ENCODE results near the gene GRK1.

Gene GRK1

GRCh38 chr13:113628291-113629270 is 38.4 kb upstream of the GRK1 start:
- H3K4me3 ChIP-seq (ENCODE audit: low read length) = no peak overlapping the region
- no peak for TF ChIP-seq CTCF (IDR thresholded peaks at IDR 0.05; ENCODE audit: insufficient read depth, low read depth, low read length, missing control alignments)
- peak; percentile 42 for DNase-seq (ENCODE audit: low read depth)

GRCh38 chr13:113629866-113630265 is 37.2 kb upstream of the GRK1 start:
- no peak for TF ChIP-seq CTCF (IDR thresholded peaks at IDR 0.05; ENCODE audit: insufficient read depth, low read depth, low read length, missing control alignments)
- no peak for DNase-seq (ENCODE audit: low read depth)
- H3K4me3 ChIP-seq (ENCODE audit: low read length) = no peak overlapping the region

GRCh38 chr13:113630296-113630695 is 36.7 kb upstream of the GRK1 start:
- DNase-seq (ENCODE audit: low read depth) = no peak
- no peak for TF ChIP-seq CTCF (IDR thresholded peaks at IDR 0.05; ENCODE audit: insufficient read depth, low read depth, low read length, missing control alignments)
- no peak overlapping the region for H3K4me3 ChIP-seq (ENCODE audit: low read length)

- no peak for TF ChIP-seq CTCF (IDR thresholded peaks at IDR 0.05; ENCODE audit: insufficient read depth, low read depth, low read length, missing control alignments)
- no peak overlapping the region for H3K4me3 ChIP-seq (ENCODE audit: low read length)
- no peak for DNase-seq (ENCODE audit: low read depth)
Observed at GRCh38 chr13:113630804-113631203, 36.2 kb upstream of the GRK1 start.

- TF ChIP-seq CTCF (IDR thresholded peaks at IDR 0.05; ENCODE audit: insufficient read depth, low read depth, low read length, missing control alignments) = no peak
- H3K4me3 ChIP-seq (ENCODE audit: low read length) = no peak overlapping the region
- DNase-seq (ENCODE audit: low read depth) = no peak
Observed at GRCh38 chr13:113631341-113632095, 35.5 kb upstream of the GRK1 start.

GRCh38 chr13:113632706-113633484 is 34.1 kb upstream of the GRK1 start:
- TF ChIP-seq CTCF (IDR thresholded peaks at IDR 0.05; ENCODE audit: insufficient read depth, low read depth, low read length, missing control alignments) = no peak
- no peak overlapping the region for H3K4me3 ChIP-seq (ENCODE audit: low read length)

More at GRCh38 chr13:113632706-113633484, 34.1 kb upstream of the GRK1 start:
- DNase-seq (ENCODE audit: low read depth) = no peak
